22Rv1 (cell line): ENCODE data around the gene H19.

Experiments used
- H3K27ac ChIP-seq: fragments of 450-650 bp; 2 replicates; pipeline ENCODE4 v1.5.1; 2017
- ZFX ChIP-seq: fragments of 450-650 bp; IDR thresholded peaks from 2 replicates; pipeline ENCODE4 v1.6.1; 2017; ENCODE audit warnings: antibody characterized with exemption, borderline replicate concordance
- TF ChIP-seq, protein P1 (sequence below): fragments of 450-650 bp; IDR thresholded peaks from 2 replicates; pipeline ENCODE4 v1.5.1; 2017; ENCODE audit warnings: mild to moderate bottlenecking

Gene H19

DNA sequence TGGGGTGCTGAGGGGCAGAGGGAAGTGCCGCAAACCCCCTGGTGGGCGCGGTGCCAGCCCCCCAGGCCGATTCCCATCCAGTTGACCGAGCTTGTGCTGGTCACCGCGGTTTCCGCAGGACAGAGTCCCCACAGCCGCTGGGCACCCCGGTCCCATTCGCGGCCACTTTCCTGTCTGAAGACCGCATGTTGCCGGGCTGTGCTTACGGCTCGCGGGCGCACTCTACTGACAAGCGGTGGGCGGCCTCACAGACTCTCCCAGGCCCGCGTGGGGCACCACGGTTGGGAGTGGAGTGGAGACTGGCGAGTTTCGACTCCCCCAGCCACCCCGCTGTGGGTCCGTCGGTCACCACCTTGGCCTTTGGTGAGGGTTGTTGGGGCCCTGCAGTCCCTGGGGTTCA is 648 bp upstream of the H19 start:
- TF ChIP-seq, protein P1, sequence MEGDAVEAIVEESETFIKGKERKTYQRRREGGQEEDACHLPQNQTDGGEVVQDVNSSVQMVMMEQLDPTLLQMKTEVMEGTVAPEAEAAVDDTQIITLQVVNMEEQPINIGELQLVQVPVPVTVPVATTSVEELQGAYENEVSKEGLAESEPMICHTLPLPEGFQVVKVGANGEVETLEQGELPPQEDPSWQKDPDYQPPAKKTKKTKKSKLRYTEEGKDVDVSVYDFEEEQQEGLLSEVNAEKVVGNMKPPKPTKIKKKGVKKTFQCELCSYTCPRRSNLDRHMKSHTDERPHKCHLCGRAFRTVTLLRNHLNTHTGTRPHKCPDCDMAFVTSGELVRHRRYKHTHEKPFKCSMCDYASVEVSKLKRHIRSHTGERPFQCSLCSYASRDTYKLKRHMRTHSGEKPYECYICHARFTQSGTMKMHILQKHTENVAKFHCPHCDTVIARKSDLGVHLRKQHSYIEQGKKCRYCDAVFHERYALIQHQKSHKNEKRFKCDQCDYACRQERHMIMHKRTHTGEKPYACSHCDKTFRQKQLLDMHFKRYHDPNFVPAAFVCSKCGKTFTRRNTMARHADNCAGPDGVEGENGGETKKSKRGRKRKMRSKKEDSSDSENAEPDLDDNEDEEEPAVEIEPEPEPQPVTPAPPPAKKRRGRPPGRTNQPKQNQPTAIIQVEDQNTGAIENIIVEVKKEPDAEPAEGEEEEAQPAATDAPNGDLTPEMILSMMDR = no peak
- no peak for TF ChIP-seq ZFX
- H3K27ac ChIP-seq = no peak overlapping the region

DNA sequence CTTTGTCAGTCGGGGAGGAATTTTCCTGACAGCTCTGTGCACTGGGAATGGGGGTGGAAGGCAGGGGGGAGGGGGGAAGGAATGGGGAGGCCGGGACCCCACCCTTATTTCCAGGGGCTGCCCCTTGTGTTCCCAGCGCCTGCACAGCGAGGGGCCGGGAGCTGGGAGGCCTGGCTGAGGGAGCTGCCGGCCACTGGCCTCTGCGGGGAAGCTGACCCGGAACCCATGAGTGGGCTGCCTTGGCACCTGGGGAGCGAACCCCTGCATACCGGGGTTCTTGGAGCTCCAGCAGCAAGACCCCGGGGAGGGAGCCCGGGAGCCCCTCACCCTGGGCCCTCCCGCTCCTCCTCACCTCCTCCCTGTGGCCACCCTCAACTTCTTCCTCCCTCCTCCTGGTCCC is 3.5 kb downstream of the H19 start:
- TF ChIP-seq, protein P1 = no peak
- TF ChIP-seq ZFX = no peak
- H3K27ac ChIP-seq = no peak overlapping the region

DNA sequence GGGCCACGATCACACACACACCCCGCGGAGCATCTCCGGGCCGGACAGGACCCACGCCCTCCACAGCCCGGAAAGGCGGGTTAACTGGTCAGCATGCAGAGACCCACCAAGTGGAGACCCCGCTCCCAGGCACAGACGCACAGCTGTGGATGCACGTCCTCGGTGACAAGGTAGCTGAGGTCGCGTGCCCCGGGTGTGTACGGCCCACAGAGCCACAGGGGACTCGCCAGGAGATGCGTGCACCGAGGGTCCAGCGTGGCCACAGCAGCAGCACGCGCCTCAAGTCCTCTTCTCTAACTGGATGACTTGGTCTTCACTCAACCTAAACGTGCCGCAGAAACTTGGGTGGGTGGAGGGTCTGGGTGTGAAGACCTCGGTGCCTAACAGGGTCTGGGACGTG is 5.5 kb downstream of the H19 start:
- no peak for TF ChIP-seq ZFX
- TF ChIP-seq, protein P1 = no peak
- no peak overlapping the region for H3K27ac ChIP-seq

DNA sequence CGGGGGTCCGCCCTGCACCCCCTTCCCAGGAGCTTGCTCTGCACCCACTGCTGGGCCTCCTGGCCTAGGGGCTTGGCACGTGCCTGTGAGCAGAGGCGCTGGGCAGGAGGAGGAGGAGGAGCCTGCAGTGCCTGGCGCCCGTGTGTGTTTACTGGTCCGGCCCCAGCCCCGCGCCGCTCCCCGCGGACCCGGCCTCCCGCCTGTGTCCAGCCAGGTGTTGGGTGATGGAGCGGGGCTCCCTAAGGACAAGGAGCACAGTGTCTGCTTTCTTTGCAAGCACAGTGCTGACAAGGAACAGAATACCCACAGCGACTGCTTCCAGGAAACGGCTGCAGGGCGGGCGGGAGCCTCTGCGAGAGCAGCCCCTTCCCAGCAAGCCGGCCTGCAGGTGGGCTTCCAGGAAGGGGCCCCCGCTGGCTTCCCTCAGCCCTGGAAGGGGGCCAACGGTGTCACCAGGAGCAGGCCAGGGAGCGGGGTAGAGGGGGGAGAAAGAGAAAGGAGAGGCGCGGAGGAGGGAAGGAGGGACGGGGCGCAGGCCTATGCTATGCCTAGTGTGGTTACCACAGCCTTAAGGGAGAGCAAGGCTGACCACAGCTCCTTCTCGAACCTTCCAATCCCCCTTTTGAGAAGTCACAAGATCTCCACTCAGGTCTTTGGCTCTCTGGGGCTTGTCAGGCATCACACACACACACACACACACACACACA is 6.6 kb downstream of the H19 start:
- TF ChIP-seq, protein P1 = no peak
- no peak for TF ChIP-seq ZFX

DNA sequence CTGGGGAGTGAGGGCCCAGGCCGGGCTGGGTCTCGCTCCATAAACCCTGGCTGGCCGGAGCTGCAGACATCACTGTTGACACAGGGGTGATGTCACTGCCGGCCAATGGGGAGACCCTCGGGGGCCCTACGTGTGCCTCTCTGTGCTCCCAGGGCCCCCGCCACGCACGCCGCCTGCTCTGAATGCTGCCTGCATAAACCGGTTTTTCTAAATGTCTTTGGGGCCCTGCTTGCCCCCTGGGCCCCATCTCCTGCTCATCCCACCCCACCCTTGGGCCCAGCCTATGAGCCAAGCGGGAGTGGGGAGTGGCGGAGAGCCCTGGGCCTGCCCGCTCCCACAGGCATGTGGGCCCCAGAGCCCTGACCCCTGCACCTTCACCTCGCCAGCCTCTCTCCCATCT is 7.7 kb downstream of the H19 start:
- no peak for TF ChIP-seq ZFX

More for the DNA sequence above, 6.6 kb downstream of the H19 start:
- no peak overlapping the region for H3K27ac ChIP-seq

DNA sequence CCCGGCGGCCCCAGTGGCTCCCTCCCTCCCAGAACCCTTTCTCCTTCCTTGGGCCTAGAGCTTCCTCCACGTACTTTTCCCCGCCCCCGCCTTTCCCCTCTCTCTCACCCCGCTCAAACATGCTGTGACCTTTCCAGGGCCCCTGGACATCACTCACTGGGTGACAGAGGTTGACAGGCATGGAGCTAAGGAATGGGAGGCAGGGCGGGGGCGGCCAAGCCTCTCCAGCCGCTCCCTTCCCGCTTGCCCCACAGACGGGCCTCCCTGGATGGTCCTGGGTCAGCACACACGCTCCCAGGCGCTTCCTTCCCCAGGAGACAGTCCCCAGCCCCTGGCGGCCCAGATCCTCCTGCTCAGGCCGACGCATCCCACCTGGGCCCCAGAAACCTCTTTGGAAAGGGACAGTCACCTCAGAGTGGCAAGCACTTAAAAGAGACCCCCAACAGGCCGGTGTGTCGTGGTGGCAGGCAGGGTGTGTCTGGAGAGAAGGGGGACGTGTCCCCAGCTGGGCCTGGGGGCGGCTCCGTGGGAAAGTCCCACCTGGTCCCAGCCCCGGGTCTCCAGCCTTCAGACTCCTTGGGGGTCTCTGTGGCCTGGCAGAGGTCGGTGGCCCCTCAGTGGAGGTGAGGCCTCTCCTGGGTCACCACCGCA is 8.8 kb downstream of the H19 start:
- no peak overlapping the region for H3K27ac ChIP-seq
- TF ChIP-seq, protein P1 = no peak
- TF ChIP-seq ZFX = no peak

More for the DNA sequence above, 7.7 kb downstream of the H19 start:
- no peak overlapping the region for H3K27ac ChIP-seq

DNA sequence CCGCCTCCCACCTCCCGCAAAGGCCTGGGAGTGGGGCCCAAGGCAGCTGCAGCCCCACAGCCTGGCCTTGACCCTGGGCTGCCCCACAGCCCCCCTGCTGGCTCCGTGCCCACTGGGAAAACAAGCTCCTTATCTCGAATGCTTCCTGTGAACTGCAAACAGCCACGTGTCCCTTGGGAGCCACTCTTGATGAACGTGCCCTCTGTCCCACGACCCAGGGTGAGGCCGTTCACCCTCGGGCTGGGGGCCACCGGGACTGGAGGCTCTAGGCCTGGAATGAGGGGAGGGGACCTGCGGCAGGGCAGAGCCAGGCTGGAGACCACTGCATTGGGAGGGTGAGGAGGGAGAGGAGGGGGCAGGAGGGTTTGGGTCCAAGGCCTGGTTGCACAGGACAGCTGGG is 9.5 kb downstream of the H19 start:
- TF ChIP-seq ZFX = no peak
- TF ChIP-seq, protein P1 = no peak
- H3K27ac ChIP-seq = no peak overlapping the region

DNA sequence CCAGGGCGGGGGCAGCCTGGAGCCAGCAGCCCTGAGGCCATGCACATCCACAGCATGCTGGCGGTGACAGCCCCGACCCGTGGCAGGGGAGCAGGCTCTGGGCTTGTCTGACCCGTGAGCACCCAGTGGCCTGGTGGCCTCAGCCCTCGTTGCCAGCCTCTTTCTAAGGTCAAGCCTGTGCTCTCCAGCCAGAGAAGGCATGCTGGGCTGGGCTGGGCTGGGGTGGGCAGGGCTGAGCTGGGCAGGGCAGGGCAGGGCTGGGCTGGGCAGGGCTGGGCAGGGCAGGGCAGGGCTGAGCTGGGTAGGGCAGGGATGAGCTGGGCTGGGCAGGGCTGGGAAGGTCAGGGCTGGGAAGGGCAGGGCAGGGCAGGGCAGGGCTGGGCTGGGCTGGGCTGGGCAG is 10.6 kb downstream of the H19 start:
- H3K27ac ChIP-seq = no peak overlapping the region
- TF ChIP-seq, protein P1 = no peak
- TF ChIP-seq ZFX = no peak
